ENCODE data around the gene ZNRF3.

ZNRF3 gene

GRCh38 chr22:28951530-28951929, 68.2 kb downstream of the ZNRF3 start:
- Histone ChIP-seq H3K18ac (ENCODE audit: low read depth in 1 of 2, low read length in 2 of 2) (no peak overlapping the region), H2BK12ac (ENCODE audit: low read length in 2 of 2) (no peak overlapping the region), H2AK5ac (ENCODE audit: low read length, severe bottlenecking) (no peak overlapping the region), H3K27me3 (ENCODE audit: control insufficient read depth in 1 of 2, insufficient read depth in 1 of 2, low read length in 2 of 2) (no peaks in the 10 kb centered on the region), H3K14ac (ENCODE audit: low read length in 2 of 2) (no peak overlapping the region), H3K4me1 (ENCODE audit: control insufficient read depth, insufficient read depth, low read depth, low read length) (peaks cover 16% of the 10 kb centered on the region), H4K8ac (ENCODE audit: low read length) (no peak overlapping the region), H3K23ac (ENCODE audit: low read length in 2 of 2) (no peak overlapping the region), H3K36me3 (ENCODE audit: control insufficient read depth in 1 of 2, insufficient read depth in 2 of 2, low read depth in 1 of 2, low read length in 2 of 2) (no peaks in the 10 kb centered on the region), H2BK15ac (ENCODE audit: low read depth, poor library complexity, severe bottlenecking) (no peak overlapping the region), H3K79me1 (replicated peaks; ENCODE audit: low read length, poor library complexity, severe bottlenecking) (peaks cover 38% of the 10 kb centered on the region), H3K9ac (ENCODE audit: low read length) (no peak overlapping the region), H2BK120ac (ENCODE audit: low read depth, low read length) (no peak overlapping the region), H3K27ac (ENCODE audit: low read length, poor library complexity, severe bottlenecking) (no peak overlapping the region), H2BK5ac (ENCODE audit: low read depth, low read length, poor library complexity, severe bottlenecking) (no peak overlapping the region), H4K91ac (ENCODE audit: low read length) (no peak overlapping the region), H3K4me3 (ENCODE audit: insufficient read depth in 1 of 2, low read depth in 1 of 2, low read length in 2 of 2) (no peak overlapping the region), H2AFZ (ENCODE audit: low read depth, low read length) (no peak overlapping the region), H3K4ac (ENCODE audit: low read depth in 1 of 2, low read length in 2 of 2) (no peak overlapping the region), H3K4me2 (ENCODE audit: low read length, poor library complexity, severe bottlenecking) (no peak overlapping the region), H3K9me3 (ENCODE audit: control insufficient read depth, low read length) (peaks cover 12% of the 10 kb centered on the region)
- DNase-seq = no peak
- 95% methylated on average over 7 of the region's 7 CpGs for WGBS

DNA sequence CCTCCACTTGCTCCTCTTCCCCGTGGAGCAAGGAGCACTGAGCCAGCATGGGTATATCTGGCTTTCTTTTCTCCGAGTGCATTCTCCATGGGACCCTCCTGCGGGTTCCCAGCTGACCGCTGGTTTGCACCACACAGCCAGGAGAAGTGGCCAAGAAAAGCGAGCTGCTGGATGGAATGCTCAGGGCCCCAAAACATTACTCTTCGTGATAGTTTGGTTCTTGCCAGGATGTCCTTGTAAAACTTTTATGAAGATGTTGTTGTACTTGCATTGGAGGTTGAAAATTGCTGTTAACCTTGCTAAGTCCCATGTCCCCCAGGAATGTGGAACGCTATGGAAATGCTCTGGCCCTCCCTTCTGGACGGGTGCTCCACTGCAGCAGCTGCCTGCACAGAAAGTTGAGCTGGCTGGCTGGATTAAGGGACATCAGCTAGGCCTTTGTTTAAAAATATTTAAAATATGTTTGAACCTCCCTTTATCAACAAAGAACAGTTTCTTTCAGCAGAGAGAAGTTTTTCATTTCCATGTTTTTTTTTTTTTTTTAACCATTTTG, 68.7 kb downstream of the ZNRF3 start:
- Histone ChIP-seq H3K9me3 (ENCODE audit: control insufficient read depth, low read length) (peaks cover 7% of the 10 kb centered on the region), H2AFZ (ENCODE audit: low read depth, low read length) (no peak overlapping the region), H3K27me3 (ENCODE audit: control insufficient read depth in 1 of 2, insufficient read depth in 1 of 2, low read length in 2 of 2) (no peaks in the 10 kb centered on the region), H4K8ac (ENCODE audit: low read length) (no peak overlapping the region), H3K4me1 (ENCODE audit: control insufficient read depth, insufficient read depth, low read depth, low read length) (peaks cover 16% of the 10 kb centered on the region), H3K4me2 (ENCODE audit: low read length, poor library complexity, severe bottlenecking) (no peak overlapping the region), H3K4me3 (ENCODE audit: insufficient read depth in 1 of 2, low read depth in 1 of 2, low read length in 2 of 2) (peak overlapping the region in 1 of 2 experiments; percentile 19), H3K79me1 (replicated peaks; ENCODE audit: low read length, poor library complexity, severe bottlenecking) (peaks cover 40% of the 10 kb centered on the region), H2BK15ac (ENCODE audit: low read depth, poor library complexity, severe bottlenecking) (no peak overlapping the region), H4K91ac (ENCODE audit: low read length) (no peak overlapping the region), H3K18ac (ENCODE audit: low read depth in 1 of 2, low read length in 2 of 2) (no peak overlapping the region), H2BK120ac (ENCODE audit: low read depth, low read length) (no peak overlapping the region), H2BK5ac (ENCODE audit: low read depth, low read length, poor library complexity, severe bottlenecking) (no peak overlapping the region), H2AK5ac (ENCODE audit: low read length, severe bottlenecking) (no peak overlapping the region), H3K36me3 (ENCODE audit: control insufficient read depth in 1 of 2, insufficient read depth in 2 of 2, low read depth in 1 of 2, low read length in 2 of 2) (no peaks in the 10 kb centered on the region), H2BK12ac (ENCODE audit: low read length in 2 of 2) (no peak overlapping the region), H3K27ac (ENCODE audit: low read length, poor library complexity, severe bottlenecking) (peak overlapping the region; percentile 44), H3K14ac (ENCODE audit: low read length in 2 of 2) (no peak overlapping the region), H3K4ac (ENCODE audit: low read depth in 1 of 2, low read length in 2 of 2) (no peak overlapping the region), H3K23ac (ENCODE audit: low read length in 2 of 2) (no peak overlapping the region), H3K9ac (ENCODE audit: low read length) (no peak overlapping the region)
- DNase-seq = no peak
- whole genome bisulfite sequencing = 88% methylated on average over 8 of the region's 8 CpGs

DNA sequence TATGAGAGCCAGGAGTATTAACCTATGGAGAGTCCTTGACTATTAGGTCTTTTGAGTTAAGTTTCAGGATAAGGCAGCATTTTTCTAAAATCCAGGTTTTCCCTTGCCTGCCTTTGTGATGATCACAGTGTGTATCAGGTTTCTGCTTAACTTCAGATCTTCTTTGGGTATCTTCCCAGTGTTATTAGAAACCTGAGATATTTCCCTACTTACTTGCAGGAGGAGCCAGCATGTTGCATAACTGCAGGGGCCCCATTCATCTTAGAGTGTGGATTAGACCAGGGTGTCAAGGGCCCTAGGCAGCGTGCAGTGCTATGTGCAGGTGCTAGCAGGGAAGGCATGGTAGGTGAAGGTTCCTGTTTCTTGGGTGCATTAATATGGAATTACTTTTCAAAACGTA, 69.5 kb downstream of the ZNRF3 start:
- WGBS = 95% methylated on average over 2 of the region's 2 CpGs

DNA sequence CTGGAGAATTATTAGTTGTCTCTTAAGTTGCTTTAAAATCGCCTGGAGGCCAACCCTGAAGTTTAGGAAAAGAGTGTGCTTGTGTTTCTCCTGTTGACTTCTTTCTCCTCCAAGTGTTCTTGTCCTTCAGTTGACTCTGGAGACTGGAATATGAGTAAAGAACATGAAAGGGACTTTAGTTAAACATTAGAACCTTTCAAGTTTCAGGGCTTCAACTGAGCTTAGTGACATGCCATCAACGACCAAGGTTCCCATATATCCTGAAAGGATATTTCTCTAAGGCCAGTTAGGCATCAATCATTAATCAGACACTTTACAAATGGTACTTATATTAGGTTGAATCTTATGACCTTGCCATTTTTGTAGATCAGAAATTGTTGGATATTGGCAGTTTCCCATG, 70.0 kb downstream of the ZNRF3 start:
- H3K36me3 ChIP-seq (ENCODE audit: control insufficient read depth in 1 of 2, insufficient read depth in 2 of 2, low read depth in 1 of 2, low read length in 2 of 2) = no peaks in the 10 kb centered on the region
- H3K4me2 ChIP-seq (ENCODE audit: low read length, poor library complexity, severe bottlenecking) = no peak overlapping the region
- no peaks in the 10 kb centered on the region for H3K9me3 ChIP-seq (ENCODE audit: control insufficient read depth, low read length)
- H3K23ac ChIP-seq (ENCODE audit: low read length in 2 of 2) = no peak overlapping the region
- H4K8ac ChIP-seq (ENCODE audit: low read length) = no peak overlapping the region
- H3K4me3 ChIP-seq (ENCODE audit: insufficient read depth in 1 of 2, low read depth in 1 of 2, low read length in 2 of 2) = no peak overlapping the region
- peaks cover 49% of the 10 kb centered on the region for H3K79me1 ChIP-seq (replicated peaks; ENCODE audit: low read length, poor library complexity, severe bottlenecking)
- H3K18ac ChIP-seq (ENCODE audit: low read depth in 1 of 2, low read length in 2 of 2) = no peak overlapping the region
- H3K9ac ChIP-seq (ENCODE audit: low read length) = no peak overlapping the region
- 90% methylated on average over 2 of the region's 2 CpGs for WGBS
- no peak overlapping the region for H3K4ac ChIP-seq (ENCODE audit: low read depth in 1 of 2, low read length in 2 of 2)
- H3K4me1 ChIP-seq (ENCODE audit: control insufficient read depth, insufficient read depth, low read depth, low read length) = peaks cover 14% of the 10 kb centered on the region
- H2BK120ac ChIP-seq (ENCODE audit: low read depth, low read length) = no peak overlapping the region
- H3K27ac ChIP-seq (ENCODE audit: low read length, poor library complexity, severe bottlenecking) = peak overlapping the region; percentile 22
- no peaks in the 10 kb centered on the region for H3K27me3 ChIP-seq (ENCODE audit: control insufficient read depth in 1 of 2, insufficient read depth in 1 of 2, low read length in 2 of 2)
- H3K14ac ChIP-seq (ENCODE audit: low read length in 2 of 2) = no peak overlapping the region
- no peak overlapping the region for H2BK12ac ChIP-seq (ENCODE audit: low read length in 2 of 2)
- H2AFZ ChIP-seq (ENCODE audit: low read depth, low read length) = no peak overlapping the region
- no peak for DNase-seq
- no peak overlapping the region for H4K91ac ChIP-seq (ENCODE audit: low read length)
- H2AK5ac ChIP-seq (ENCODE audit: low read length, severe bottlenecking) = peak overlapping the region; percentile 41
- H2BK5ac ChIP-seq (ENCODE audit: low read depth, low read length, poor library complexity, severe bottlenecking) = no peak overlapping the region
- H2BK15ac ChIP-seq (ENCODE audit: low read depth, poor library complexity, severe bottlenecking) = no peak overlapping the region

More for the DNA sequence above, 69.5 kb downstream of the ZNRF3 start:
- Histone ChIP-seq H3K79me1 (replicated peaks; ENCODE audit: low read length, poor library complexity, severe bottlenecking) (peaks cover 45% of the 10 kb centered on the region), H3K4me1 (ENCODE audit: control insufficient read depth, insufficient read depth, low read depth, low read length) (peaks cover 16% of the 10 kb centered on the region), H2AFZ (ENCODE audit: low read depth, low read length) (no peak overlapping the region), H2BK5ac (ENCODE audit: low read depth, low read length, poor library complexity, severe bottlenecking) (no peak overlapping the region), H4K91ac (ENCODE audit: low read length) (no peak overlapping the region), H3K9ac (ENCODE audit: low read length) (no peak overlapping the region), H3K4me2 (ENCODE audit: low read length, poor library complexity, severe bottlenecking) (no peak overlapping the region), H3K27me3 (ENCODE audit: control insufficient read depth in 1 of 2, insufficient read depth in 1 of 2, low read length in 2 of 2) (no peaks in the 10 kb centered on the region), H3K36me3 (ENCODE audit: control insufficient read depth in 1 of 2, insufficient read depth in 2 of 2, low read depth in 1 of 2, low read length in 2 of 2) (no peaks in the 10 kb centered on the region), H2BK120ac (ENCODE audit: low read depth, low read length) (no peak overlapping the region), H2AK5ac (ENCODE audit: low read length, severe bottlenecking) (no peak overlapping the region), H2BK15ac (ENCODE audit: low read depth, poor library complexity, severe bottlenecking) (no peak overlapping the region), H3K14ac (ENCODE audit: low read length in 2 of 2) (no peak overlapping the region), H2BK12ac (ENCODE audit: low read length in 2 of 2) (no peak overlapping the region), H3K27ac (ENCODE audit: low read length, poor library complexity, severe bottlenecking) (peak overlapping the region; percentile 52), H4K8ac (ENCODE audit: low read length) (no peak overlapping the region), H3K4ac (ENCODE audit: low read depth in 1 of 2, low read length in 2 of 2) (no peak overlapping the region), H3K9me3 (ENCODE audit: control insufficient read depth, low read length) (no peaks in the 10 kb centered on the region), H3K23ac (ENCODE audit: low read length in 2 of 2) (no peak overlapping the region), H3K4me3 (ENCODE audit: insufficient read depth in 1 of 2, low read depth in 1 of 2, low read length in 2 of 2) (no peak overlapping the region), H3K18ac (ENCODE audit: low read depth in 1 of 2, low read length in 2 of 2) (no peak overlapping the region)
- no peak for DNase-seq
